CD14-positive monocyte (primary cell): ENCODE data around the gene TCF4. TPM values are rescaled to one million over a fixed set of nuclear protein-coding genes. Genes with fewer than 3 reads are reported as not detected.

Experiments used
- DNase-seq, 3 donors: peaks; one replicate each; pipeline ENCODE4 v3.0.0-alpha.2; 2011 to 2022
- H2AFZ ChIP-seq: 2 replicates; pipeline ENCODE4 v1.6.0; 2012; ENCODE audit warnings: mild to moderate bottlenecking, low read depth, low read length, inconsistent platforms; ENCODE audit not compliant: insufficient read depth, poor library complexity, severe bottlenecking
- H3K27ac ChIP-seq, 2 donors: 1 replicate in 1 of 2; 2 replicates in 1 of 2; pipeline ENCODE4 v1.5.1; 2012 to 2013; ENCODE audit warnings: low read length in 2 of 2, control low read depth in 1 of 2, inconsistent platforms in 1 of 2, low read depth in 1 of 2, mild to moderate bottlenecking in 1 of 2
- H3K27me3 ChIP-seq, 2 donors: one replicate each; pipeline versions ENCODE4 v1.6.0 to v1.6.1; 2011 to 2013; ENCODE audit warnings: low read length in 2 of 2; ENCODE audit not compliant: control insufficient read depth in 2 of 2, insufficient read depth in 2 of 2
- H3K36me3 ChIP-seq, 2 donors: replicated peaks in 1 of 2; 1 replicate in 1 of 2; 2 replicates in 1 of 2; pipeline versions ENCODE4 v1.5.1 to v1.6.1; 2012 to 2013; ENCODE audit warnings: low read length in 2 of 2, control low read depth in 1 of 2, inconsistent platforms in 1 of 2, mild to moderate bottlenecking in 1 of 2; ENCODE audit not compliant: insufficient read depth in 2 of 2, control insufficient read depth in 1 of 2
- H3K4me1 ChIP-seq, 2 donors: 1 replicate in 1 of 2; 2 replicates in 1 of 2; pipeline versions ENCODE4 v1.5.1 to v1.6.1; 2012 to 2013; ENCODE audit warnings: low read length in 2 of 2, control low read depth in 1 of 2, inconsistent platforms in 1 of 2, mild to moderate bottlenecking in 1 of 2, moderate library complexity in 1 of 2; ENCODE audit not compliant: insufficient read depth in 2 of 2, control insufficient read depth in 1 of 2
- H3K4me2 ChIP-seq: replicated peaks from 2 replicates; pipeline ENCODE3; 2012; ENCODE audit warnings: low read length, moderate library complexity, mild to moderate bottlenecking; ENCODE audit not compliant: poor library complexity, severe bottlenecking; ENCODE audit errors: extremely low read depth
- H3K4me3 ChIP-seq, 3 experiments: fragments of 200-600 bp in 1 of 3; sonication (generic) in 1 of 3; replicated peaks in 1 of 3; 1 replicate in 2 of 3; 2 replicates in 1 of 3; pipeline ENCODE4 v1.5.1; 2011 to 2013; ENCODE audit warnings: low read length in 3 of 3, mild to moderate bottlenecking in 3 of 3, control low read depth in 2 of 3, low read depth in 2 of 3, inconsistent platforms in 1 of 3, moderate library complexity in 1 of 3
- H3K79me2 ChIP-seq: 2 replicates; pipeline ENCODE4 v1.6.0; 2012; ENCODE audit warnings: mild to moderate bottlenecking, control low read depth, inconsistent platforms, low read length, moderate library complexity; ENCODE audit not compliant: insufficient read depth
- H3K9ac ChIP-seq: 2 replicates; pipeline ENCODE4 v1.6.0; 2017; ENCODE audit warnings: low read length, mild to moderate bottlenecking; ENCODE audit not compliant: insufficient read depth, poor library complexity, severe bottlenecking
- H3K9me3 ChIP-seq, 2 donors: replicated peaks in 1 of 2; 1 replicate in 1 of 2; 2 replicates in 1 of 2; pipeline versions ENCODE4 v1.5.1 to v1.6.1; 2012 to 2013; ENCODE audit warnings: low read length in 2 of 2, control low read depth in 1 of 2; ENCODE audit not compliant: control insufficient read depth in 1 of 2, insufficient read depth in 1 of 2
- H4K20me1 ChIP-seq: 2 replicates; pipeline ENCODE4 v1.6.0; 2012; ENCODE audit warnings: mild to moderate bottlenecking, low read length, control low read depth, moderate library complexity; ENCODE audit not compliant: insufficient read depth
- H3K27ac Mint-ChIP-seq, 7 donors: one replicate each; pipeline ENCODE4 v1.8.0; 2020; ENCODE audit warnings: mild to moderate bottlenecking in 7 of 7, mixed read lengths in 7 of 7, moderate library complexity in 6 of 7, inconsistent platforms in 2 of 7
- H3K27me3 Mint-ChIP-seq, 3 donors: one replicate each; pipeline ENCODE4 v1.8.0; 2021 to 2022; ENCODE audit warnings: low read depth in 3 of 3, mild to moderate bottlenecking in 3 of 3, mixed read lengths in 3 of 3, moderate library complexity in 3 of 3, inconsistent platforms in 1 of 3
- H3K36me3 Mint-ChIP-seq, 2 donors: one replicate each; pipeline ENCODE4 v1.8.0; 2020; ENCODE audit warnings: mixed read lengths in 2 of 2, inconsistent platforms in 1 of 2, mild to moderate bottlenecking in 1 of 2
- H3K4me1 Mint-ChIP-seq: one replicate; pipeline ENCODE4 v1.8.0; 2020; ENCODE audit warnings: mild to moderate bottlenecking, mixed read lengths
- H3K4me3 Mint-ChIP-seq, 2 donors: one replicate each; pipeline ENCODE4 v1.8.0; 2020; ENCODE audit warnings: mild to moderate bottlenecking in 2 of 2, mixed read lengths in 2 of 2, moderate library complexity in 1 of 2
- H3K9me3 Mint-ChIP-seq, 7 donors: one replicate each; pipeline ENCODE4 v1.8.0; 2020 to 2022; ENCODE audit warnings: mixed read lengths in 7 of 7, mild to moderate bottlenecking in 6 of 7, moderate library complexity in 6 of 7, inconsistent platforms in 2 of 7
- WGBS: methylation state at CpG from one replicate; pipeline ENCODE4 v1.1.5; 2013; ENCODE audit warnings: missing lambda C conversion rate; ENCODE audit not compliant: insufficient coverage; 5-methylcytosine and 5-hydroxymethylcytosine counted together
- intact Hi-C, 2 donors: fragments of 100-400 bp; cut with micrococcal nuclease; formaldehyde crosslinking; loops; one replicate each; pipeline versions ENCODE4 v1.15.0 to v1.15.1; 2023
- polyA plus RNA-seq, 3 donors: library from polyadenylated mRNA; depleted of rRNA in 1 of 3; unstranded in 2 of 3; stranded (reverse) in 1 of 3; fragments of 300-500 nt in 2 of 3; fragments of >200 nt in 1 of 3; fragmentation: Illumina TruSeq in 2 of 3; gene quantifications; 1 replicate in 2 of 3; 2 replicates in 1 of 3; pipeline ENCODE4 v1.2.3, GENCODE V29; 2012 to 2021
- TF ChIP-seq, protein P1 (sequence below): fragments of 200-600 bp; IDR thresholded peaks from one replicate; pipeline ENCODE4 v1.8.0; 2022; ENCODE audit warnings: antibody characterized with exemption, mild to moderate bottlenecking

Gene TCF4
- polyA plus RNA-seq, 3 donors: 5.9 to 12.9 (median 10.7) TPM

- no peaks in the 10 kb centered on the region for H3K9me3 Mint-ChIP-seq
- Histone ChIP-seq H3K79me2 (peaks cover 2% of the 10 kb centered on the region), H3K4me1 (peaks cover 3 to 10% of the 10 kb centered on the region in 2 donors)
Measured at GRCh38 chr18:55314031-55314430, 274.0 kb downstream of the TCF4 start.

DNA sequence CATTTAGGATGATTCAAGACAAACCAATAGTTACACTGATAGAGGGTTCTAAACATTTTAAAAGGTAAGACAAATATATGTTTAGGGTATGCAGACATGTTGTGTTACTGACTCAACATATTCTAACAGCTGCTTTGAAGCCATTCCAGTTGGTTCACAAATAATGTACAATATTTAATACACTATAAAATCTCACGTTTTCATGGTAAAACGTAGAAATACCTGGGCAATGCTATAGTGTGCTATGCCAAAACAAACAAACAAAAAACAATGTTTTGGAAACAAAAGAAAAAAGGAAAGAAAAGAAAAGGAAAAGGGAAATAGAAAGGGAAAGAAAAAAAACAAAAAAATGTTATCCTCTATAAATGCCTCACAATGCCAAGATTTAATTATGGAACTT lies 277.1 kb downstream of the TCF4 start:
- Mint-ChIP-seq H3K9me3 (no peaks in the 10 kb centered on the region), H3K4me3 (no peak overlapping the region), H3K27ac (no peak overlapping the region), H3K4me1 (no peaks in the 10 kb centered on the region), H3K27me3 (peaks cover 0 to 2% (median 0%) of the 10 kb centered on the region in 3 donors), H3K36me3 (no peaks in the 10 kb centered on the region)
- Histone ChIP-seq H4K20me1 (no peaks in the 10 kb centered on the region), H3K9me3 (no peaks in the 10 kb centered on the region), H3K36me3 (no peaks in the 10 kb centered on the region), H3K27me3 (no peaks in the 10 kb centered on the region), H3K9ac (no peak overlapping the region), H3K4me3 (no peak overlapping the region), H2AFZ (no peak overlapping the region), H3K4me1 (no peaks in the 10 kb centered on the region), H3K27ac (no peak overlapping the region), H3K4me2 (no peak overlapping the region), H3K79me2 (no peaks in the 10 kb centered on the region)
- no CpG with 5 or more reads among the region's 2 CpGs for WGBS
- DNase-seq: no peak
- TF ChIP-seq, protein P1, sequence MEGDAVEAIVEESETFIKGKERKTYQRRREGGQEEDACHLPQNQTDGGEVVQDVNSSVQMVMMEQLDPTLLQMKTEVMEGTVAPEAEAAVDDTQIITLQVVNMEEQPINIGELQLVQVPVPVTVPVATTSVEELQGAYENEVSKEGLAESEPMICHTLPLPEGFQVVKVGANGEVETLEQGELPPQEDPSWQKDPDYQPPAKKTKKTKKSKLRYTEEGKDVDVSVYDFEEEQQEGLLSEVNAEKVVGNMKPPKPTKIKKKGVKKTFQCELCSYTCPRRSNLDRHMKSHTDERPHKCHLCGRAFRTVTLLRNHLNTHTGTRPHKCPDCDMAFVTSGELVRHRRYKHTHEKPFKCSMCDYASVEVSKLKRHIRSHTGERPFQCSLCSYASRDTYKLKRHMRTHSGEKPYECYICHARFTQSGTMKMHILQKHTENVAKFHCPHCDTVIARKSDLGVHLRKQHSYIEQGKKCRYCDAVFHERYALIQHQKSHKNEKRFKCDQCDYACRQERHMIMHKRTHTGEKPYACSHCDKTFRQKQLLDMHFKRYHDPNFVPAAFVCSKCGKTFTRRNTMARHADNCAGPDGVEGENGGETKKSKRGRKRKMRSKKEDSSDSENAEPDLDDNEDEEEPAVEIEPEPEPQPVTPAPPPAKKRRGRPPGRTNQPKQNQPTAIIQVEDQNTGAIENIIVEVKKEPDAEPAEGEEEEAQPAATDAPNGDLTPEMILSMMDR: no peak
- intact Hi-C loops: no loop called here

More at GRCh38 chr18:55314031-55314430, 274.0 kb downstream of the TCF4 start:
- H3K4me1 Mint-ChIP-seq: peaks cover 9% of the 10 kb centered on the region
- Histone ChIP-seq H3K36me3 (no peaks in the 10 kb centered on the region), H3K4me3 (no peak overlapping the region), H3K9me3 (no peaks in the 10 kb centered on the region), H3K27ac (no peak overlapping the region), H3K9ac (no peak overlapping the region), H3K4me2 (no peak overlapping the region), H4K20me1 (no peaks in the 10 kb centered on the region), H2AFZ (no peak overlapping the region), H3K27me3 (no peaks in the 10 kb centered on the region)
- H3K27ac Mint-ChIP-seq: no peak overlapping the region
- H3K36me3 Mint-ChIP-seq: no peaks in the 10 kb centered on the region
- TF ChIP-seq, protein P1: no peak
- H3K4me3 Mint-ChIP-seq: no peak overlapping the region
- H3K27me3 Mint-ChIP-seq: peaks cover 0 to 2% (median 0%) of the 10 kb centered on the region in 3 donors
- WGBS: no CpG with 5 or more reads among the region's 1 CpG
- intact Hi-C loops: no loop called here
- DNase-seq: no peak
